HTERT RPE-1 (cell line): ENCODE results near the gene HLX.

ENCODE experiments used
- in situ Hi-C: fragments of 300-500 bp; cut with MboI; formaldehyde crosslinking; loops from 4 replicates; pipeline ENCODE4 v1.14.3; 2020; ENCODE audit warnings: low sequenced_read_pairs

HLX gene, protein sequence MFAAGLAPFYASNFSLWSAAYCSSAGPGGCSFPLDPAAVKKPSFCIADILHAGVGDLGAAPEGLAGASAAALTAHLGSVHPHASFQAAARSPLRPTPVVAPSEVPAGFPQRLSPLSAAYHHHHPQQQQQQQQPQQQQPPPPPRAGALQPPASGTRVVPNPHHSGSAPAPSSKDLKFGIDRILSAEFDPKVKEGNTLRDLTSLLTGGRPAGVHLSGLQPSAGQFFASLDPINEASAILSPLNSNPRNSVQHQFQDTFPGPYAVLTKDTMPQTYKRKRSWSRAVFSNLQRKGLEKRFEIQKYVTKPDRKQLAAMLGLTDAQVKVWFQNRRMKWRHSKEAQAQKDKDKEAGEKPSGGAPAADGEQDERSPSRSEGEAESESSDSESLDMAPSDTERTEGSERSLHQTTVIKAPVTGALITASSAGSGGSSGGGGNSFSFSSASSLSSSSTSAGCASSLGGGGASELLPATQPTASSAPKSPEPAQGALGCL

DNA sequence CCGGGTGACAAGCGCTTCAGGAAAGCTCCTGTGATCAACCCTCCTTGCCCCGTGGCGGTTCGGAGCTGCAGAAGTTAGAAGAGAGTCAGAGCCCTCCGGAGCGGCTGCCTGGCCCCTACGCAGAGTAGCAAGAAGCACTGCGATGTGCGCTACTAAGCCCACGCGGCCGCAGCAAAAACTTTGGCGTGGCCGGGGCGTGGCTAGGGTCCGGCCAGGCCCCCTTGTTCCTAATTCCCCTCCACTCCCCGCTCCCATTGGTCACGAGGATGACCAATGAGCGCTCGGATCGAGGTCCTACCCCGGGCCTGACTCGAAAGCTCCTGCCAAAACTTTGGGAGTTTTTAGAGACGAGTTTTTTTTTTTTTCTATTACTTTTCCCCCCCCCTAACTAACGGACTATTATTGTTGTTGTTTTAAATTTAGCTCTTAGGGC, at the start of gene HLX:
Gene HLX (plus strand): TSS at position 368 of the 433 bp plus-strand sequence. CDS start 415 bp downstream, outside the sequence.
- in situ Hi-C loops = no loop called here

DNA sequence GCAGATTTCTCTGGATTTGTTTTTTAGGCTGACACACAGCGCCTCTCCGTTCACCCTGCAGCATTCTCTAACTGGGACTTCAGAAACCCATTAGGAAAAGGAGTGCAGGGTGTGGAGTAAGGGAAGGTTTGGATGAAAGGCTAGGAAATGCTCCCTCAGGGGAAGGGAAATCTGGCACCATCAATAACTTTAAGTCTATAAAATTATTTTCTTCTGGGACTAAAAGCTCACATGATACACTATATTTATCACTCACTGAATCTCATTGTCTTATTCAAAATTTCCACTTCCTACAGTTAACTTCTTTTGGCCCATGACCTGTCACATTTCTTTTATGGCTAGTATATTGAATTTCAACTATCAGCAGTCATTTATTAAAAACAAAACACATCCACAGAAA, 45.8 kb upstream of the HLX start:
- in situ Hi-C loops = no loop called here

DNA sequence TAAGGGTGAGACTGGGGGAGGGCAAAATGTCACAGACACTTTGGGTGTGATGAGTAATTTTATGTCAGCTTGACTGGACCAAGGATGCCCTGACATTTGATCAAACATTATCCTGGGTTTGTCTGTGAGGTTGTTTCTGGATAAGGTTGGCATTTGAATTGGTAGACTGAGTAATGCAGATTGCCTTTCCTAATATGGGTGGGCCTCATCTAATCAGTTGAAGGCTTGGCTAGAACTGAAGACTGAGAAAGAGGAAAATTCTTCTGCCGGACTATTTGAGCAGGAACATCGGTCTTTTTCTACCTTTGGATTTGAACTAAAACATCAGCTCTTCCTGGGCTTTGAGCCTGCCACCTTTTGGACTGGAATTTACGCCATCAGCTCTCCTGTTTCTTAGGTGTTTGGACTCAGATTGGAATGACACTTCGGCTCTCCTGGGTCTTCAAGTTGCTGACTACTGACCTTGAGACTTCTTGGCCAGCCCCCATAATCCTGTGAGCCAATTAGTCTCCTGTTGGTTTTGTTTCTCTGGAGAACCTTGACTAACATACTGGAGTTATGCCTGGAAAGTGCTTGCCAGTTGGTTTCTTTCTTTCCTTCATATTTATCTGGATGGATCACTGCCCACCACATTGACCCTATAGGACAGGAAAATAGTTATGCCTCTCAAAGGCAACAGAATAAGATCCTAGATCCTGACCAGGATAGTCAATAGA, 44.9 kb upstream of the HLX start:
- in situ Hi-C loops = no loop called here

DNA sequence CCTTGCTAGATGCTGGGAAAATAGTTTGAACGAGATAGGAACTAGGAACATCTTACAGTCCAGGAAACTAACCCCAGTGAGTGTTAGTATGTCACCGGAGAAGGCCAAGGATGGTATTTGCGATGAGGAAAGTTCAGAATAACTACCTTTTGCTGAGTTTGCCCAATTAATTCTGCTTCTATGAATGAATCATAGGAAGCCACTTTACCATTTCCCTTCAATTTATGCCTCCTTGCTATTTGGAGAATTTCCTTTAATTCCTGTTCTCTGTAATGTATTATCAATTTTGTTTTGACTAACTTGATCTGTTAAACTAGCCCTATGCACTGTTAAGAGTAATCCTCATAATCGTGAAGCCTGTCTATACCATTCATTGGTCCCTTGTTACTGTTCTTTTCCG, 40.7 kb upstream of the HLX start:
- in situ Hi-C loops = no loop called here

DNA sequence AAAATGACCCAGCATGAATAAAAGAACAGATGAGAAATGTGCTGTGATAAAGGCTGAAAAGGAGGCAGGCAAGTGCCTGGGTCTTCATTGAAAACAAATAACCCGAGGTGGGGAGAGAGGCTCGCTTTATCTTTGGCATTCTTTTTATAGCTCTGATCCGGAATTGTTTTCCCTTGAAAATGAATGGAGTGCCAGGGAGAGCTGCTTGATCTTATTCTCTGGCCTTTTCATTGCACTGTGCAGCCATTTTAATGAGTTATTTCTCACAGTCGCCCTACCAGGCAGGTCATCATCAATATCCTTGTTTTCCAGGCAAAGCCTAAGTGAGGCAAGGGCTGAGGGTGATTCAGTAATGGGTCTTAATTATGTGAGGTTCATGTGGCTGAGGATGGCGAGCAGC, 39.8 kb upstream of the HLX start:
- in situ Hi-C loops = no loop called here

DNA sequence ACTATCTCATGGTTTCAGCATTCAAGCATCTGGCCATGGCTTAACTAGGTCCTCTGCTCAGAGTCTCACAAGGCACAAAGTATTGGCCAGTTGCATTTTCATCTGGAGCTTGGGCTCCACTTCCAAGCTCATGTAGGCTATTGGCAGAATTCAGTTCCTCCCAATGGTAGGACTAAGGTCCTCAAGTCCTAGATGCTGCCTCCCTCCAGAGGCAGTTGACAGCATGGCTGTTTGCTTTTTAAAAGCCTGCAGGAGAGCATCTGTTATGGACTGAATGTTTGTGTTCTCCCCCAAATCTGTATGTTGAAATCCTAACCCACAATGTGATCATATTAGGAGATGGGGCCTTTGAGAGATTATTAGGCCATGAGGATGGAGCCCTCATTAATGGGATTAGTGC, 38.0 kb upstream of the HLX start:
- in situ Hi-C loops = no loop called here

DNA sequence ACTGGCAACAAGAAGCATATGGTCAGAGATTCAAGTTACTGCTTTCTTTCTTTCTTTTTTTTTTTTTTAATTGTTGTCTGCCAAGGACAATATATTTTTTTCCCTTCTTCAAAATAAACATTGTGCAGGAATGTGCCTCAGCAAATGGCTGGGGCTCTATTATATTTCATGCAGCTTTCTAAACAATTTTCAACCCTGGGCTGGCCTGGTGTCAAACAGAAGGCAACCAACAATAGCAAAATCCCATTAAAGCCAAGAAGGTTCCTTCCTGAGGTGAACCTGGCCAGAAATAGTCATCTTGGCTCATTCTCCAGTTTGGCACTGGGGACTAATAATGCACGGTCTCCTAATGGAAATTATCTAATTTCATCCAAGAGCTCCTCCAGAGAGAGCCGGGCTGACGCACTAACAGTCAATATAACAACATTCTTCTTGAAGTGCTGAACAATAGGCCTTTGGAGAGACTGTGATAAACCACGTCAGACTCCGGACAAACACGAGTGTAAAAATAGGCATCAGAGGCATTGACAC, 35.7 kb upstream of the HLX start:
- in situ Hi-C loops = no loop called here

DNA sequence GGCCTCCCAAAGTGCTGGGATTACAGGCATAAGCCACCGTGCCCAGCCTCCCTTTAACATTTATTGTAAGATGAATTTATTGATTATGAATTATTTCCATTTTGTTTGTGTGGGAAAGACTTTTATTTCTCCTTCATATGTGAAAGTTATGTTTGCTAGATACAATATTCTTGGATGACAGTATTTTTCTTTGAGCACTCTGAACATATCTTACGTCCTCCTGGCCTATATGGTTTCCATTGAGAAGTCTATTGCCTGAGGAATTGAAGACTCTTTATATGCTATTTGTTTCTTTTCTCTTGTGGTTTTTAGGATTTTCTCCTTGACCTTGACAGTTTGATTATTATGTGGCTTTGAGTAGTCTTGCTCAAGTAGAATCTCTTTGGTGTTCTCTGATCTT, 26.8 kb upstream of the HLX start:
- in situ Hi-C loops = no loop called here

DNA sequence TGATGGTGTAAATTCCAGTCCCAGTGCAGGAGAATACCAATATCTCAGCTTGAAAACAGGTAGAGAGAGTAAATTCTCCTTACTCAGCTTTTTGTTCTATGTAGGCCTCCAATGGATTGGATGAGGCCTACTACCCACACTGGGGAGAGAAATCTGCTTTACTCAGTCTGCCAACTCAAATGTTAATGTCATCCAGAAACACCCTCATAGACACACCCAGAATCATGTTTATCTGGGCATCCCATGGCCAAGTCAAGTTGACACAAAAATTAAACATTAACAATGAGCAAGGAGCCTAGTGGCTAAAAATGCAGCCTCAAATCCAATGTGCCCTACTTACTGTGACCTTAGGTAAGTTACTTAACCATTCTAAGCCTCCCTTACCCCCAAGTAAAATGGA, 6.9 kb upstream of the HLX start:
- in situ Hi-C loops = no loop called here

DNA sequence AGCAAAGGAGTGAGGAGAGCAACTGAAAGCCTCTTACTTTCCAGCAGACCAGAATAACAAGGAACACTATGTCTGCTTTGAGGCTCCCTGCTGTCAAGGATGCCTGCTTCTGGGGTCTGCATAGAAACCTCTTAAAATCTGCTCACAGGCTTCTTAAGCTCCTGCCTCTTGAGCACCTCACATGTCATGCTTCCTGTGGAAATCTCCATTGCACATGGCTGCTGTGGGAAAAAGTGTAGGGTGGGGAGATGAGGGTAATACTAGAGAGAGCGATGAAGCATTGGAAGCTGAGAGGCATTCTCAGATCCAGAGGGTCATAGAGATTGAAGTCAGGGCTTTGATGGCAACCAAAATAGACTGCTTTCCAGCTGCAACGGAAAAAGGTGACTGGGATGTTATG, 6.2 kb upstream of the HLX start:
- in situ Hi-C loops = no loop called here

DNA sequence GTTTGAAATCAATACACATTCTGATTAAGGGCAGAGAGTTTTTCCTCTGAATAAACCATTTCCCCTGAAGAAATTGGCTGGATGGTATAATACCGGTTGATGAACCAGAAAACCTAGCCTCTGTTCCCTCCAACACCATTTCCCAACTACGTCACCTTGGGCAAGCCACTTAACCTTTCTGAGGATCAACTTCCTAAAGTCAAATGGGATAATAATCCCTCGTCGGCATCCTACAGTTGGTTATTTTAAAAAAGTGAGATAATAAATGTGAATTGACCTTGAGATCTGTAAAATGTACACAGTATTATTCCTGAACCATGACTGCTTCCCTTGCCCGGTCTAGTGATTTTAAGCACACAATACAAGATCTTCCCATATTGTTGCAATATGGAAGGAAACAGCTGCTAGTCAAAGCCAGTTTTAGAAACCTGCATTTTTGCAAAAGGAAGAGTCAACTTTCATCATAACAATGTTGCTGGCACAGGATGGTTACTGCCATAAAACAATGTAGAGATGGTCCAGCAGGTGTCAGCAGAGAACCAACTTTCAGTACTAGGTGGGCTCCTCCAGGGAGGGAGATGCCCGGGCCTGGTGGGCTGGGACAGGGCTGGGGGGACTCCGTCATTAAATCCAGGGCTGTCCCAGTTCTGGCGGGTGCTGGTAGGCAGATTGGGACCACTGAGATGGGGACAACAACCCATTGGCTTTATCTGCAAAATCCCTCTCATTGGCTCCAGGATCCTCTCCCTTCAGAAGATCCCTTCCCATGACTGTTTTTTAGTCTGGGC, 5.2 kb upstream of the HLX start:
- in situ Hi-C loops = no loop called here

DNA sequence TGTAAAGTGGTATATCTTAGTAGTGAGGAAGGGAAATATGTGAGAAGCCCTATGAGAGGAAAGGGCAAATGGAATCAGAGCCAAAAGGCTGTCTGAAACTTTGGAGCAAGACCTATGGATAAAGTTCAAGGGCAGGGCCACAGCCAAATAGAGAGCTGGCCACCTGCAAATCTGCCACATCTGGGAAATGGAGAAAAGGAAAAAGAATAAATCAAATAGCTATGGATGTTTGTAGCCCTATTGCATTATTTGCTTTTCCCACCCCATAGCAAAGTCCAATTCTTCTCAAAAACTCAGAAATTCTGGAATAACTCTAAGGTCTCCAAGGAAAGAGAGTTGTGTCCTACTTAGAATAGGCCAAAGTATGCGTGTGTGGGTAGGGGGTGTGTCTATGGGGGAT, 4.0 kb upstream of the HLX start:
- in situ Hi-C loops = no loop called here

DNA sequence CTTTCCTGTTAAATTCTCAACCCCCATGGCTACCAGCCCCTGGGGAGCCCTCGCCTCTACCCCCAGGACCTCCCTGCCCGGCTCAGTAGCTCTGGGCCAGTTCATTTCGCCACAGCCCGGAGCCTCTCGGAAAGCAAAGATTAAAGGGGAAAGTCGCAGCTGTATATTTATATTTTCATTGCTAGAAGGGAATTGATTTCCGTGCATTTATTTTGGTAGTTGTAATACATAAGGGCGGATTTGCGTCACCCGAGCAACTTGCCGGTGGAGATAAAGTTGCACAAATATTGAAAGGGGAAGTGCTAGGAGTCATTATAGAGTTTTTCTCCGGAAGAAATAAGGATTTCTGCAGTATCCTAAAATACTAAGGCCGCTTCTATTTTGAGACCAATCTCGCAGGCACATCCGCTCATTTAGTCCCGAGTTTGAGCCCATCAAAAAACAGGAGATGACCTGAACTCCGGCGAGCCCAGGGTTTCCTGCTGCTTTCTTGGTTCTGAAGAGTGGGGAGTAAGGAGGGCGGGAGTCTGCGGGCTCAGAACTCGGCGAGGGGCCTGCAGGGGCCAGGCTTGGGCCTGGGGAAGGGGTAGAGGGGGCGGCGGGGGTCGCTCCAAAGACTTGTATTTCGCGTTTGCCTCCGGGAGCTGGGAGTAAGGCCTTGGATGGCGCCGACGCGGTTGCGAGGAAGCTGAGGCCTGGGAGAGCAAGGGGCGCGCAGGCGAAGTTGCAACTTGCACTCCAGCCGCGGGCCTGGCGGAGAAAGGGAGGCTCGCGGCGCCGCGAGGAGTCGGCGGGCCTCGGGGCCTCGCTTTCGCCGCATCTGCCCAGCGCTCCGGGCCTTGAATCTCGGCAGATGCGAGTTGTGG, 2.5 kb upstream of the HLX start:
- in situ Hi-C loops = no loop called here

DNA sequence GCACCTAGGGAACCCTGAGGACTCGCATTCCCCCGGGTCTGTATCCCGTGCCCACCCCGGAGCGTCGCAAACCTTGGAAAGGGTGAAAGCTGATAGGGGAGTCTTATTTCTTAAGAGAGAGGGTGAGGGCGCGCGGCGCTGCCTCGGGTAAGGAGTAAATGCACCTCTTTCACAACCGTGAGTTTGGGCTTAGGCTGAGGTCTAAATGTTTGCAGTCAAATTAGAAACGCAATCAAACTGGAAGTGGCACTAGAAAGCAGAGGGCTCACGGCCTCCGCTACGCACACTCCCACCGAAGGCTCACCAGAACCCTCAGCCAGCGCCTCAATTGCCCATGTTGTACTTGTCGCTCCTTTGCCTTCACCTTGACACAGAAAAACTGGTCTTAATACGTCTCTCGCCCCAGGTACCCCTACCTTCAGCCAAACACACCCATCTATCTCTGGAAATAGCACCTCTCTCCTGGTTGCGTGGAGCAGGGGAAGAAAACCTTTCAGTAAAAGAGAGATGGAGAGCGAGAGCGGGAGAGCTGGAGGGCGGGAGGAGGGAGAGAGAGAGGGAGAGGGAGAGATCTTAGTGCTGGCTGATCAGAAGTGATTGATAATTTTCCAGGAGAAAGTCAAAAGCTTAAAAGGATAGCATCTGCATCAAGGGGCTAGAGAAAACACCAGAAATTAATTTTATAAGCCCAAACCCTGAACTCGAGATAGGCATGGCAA, 1.7 kb upstream of the HLX start:
- in situ Hi-C loops = no loop called here

DNA sequence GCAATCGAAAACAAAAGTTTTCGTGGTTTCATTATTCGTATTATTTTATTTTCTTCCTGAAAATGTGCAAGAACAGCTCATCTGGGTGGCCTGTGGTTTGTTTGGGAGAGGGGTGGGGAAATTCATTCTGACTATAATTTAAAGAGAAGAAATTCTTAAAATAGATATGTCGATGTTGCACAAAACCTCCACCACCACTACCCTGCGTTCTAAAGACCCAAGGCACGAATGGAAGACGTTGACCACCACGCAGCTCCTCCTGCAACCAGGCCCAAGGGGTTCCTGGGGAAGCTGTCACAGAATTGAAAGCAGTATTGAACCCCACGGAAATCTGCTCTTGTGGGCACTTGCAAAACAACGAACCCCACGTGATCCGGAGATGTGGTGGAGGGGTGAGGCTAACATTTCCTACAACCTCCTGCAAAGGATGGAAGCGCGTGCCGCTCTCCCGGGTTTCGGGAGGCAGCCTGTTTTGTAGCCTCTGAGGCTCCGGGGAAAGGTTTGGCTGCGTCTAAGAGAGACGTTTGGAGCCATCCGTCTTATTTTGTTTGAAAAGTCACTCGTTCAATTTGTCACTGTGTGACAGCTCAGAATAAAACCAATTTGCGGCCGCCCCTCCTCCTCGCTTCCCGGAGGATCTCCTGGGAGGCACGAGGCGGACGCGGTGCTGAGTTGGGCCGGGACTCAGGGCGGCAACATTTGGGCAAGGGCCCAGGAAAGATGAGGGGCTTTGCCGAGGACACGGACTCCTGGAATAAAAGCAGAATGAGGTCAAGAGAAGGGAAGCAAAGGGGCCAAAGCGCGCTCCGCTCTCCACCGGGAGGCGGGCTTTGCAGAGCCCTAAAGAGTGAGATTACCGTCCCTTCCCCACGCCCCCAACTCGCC, 810 bp upstream of the HLX start:
- in situ Hi-C loops = no loop called here

DNA sequence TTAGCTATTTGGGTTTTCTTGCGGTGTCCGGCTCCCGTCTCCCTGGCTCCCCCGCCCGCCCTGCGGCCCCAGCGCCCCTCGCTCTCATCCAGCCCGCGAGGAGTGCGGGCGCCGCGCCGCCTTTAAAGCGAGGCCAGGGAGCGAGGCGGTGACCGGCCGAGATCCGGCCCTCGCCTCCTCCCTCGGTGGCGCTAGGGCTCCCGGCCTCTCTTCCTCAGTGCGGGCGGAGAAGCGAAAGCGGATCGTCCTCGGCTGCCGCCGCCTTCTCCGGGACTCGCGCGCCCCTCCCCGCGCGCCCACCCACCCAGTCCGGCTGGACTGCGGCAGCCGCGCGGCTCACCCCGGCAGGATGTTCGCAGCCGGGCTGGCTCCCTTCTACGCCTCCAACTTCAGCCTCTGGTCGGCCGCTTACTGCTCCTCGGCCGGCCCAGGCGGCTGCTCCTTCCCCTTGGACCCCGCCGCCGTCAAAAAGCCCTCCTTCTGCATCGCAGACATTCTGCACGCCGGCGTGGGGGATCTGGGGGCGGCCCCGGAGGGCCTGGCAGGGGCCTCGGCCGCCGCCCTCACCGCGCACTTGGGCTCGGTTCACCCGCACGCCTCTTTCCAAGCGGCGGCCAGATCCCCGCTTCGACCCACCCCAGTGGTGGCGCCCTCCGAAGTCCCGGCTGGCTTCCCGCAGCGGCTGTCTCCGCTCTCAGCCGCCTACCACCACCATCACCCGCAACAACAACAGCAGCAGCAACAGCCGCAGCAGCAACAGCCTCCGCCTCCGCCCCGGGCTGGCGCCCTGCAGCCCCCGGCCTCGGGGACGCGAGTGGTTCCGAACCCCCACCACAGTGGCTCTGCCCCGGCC, 492 bp downstream of the HLX start:
- in situ Hi-C loops = no loop called here

DNA sequence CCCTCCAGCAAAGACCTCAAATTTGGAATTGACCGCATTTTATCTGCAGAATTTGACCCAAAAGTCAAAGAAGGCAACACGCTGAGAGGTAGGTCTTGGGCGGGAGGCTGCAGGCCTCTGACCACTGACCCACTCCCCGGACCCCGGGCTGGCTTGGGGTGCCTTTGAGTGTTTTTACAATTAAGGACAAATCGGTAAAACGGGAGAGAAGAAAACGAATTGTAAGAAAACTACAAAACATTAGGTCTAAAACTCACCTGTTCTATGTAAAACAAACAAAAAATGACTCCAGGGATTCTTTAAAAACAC, 1.1 kb downstream of the HLX start:
- in situ Hi-C loops = no loop called here
